Measurements from ENCODE around the gene SELENOI.
"Not testable (repeated sequence)": the region's sequence is repeated elsewhere in the genome, so short reads cannot be mapped to it uniquely, and the experiment has no call there.

DNA sequence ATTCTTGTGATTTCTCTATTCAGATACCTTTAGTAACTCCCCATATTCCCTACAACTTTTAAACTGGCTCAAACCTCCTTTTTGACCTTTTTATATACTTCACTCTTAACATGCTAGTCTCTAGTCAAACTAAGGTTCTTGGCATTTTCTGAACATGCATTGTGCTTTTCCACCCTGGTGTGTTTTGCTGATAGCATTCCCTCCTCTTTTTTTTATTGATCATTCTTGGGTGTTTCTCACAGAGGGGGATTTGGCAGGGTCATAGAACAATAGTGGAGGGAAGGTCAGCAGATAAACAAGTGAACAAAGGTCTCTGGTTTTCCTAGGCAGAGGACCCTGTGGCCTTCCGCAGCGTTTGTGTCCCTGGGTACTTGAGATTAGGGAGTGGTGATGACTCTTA lies 23.7 kb downstream of the SELENOI start:
- TF ChIP-seq CTCF, EP300 (IDR thresholded peaks at IDR 0.05): not testable (repeated sequence)
